ENCODE measurements around the gene SLC5A10. TPM values are rescaled to one million over a fixed set of nuclear protein-coding genes. Genes with fewer than 3 reads are reported as not detected.

The SLC5A10 gene
- polyA plus RNA-seq, 1 of the 3 experiments (the other 2 are of a cell fraction): not detected

GRCh38 chr17:18947866-18948265 is 4.1 kb upstream of the SLC5A10 start:
- no peaks in the 10 kb centered on the region for H3K36me3 ChIP-seq (replicated peaks in 1 of 2; ENCODE audit: control insufficient read depth in 1 of 2, insufficient read depth in 2 of 2, low read length in 1 of 2)
- POLR2A ChIA-PET: no interaction called here
- H3K9me2 ChIP-seq: no peaks in the 10 kb centered on the region
- no peak for TF ChIP-seq FOXJ3 (CRISPR knock-in tag; IDR thresholded peaks at IDR 0.05)
- no peak for TF ChIP-seq USF2 (IDR thresholded peaks at IDR 0.05; ENCODE audit: borderline replicate concordance, low read depth, low read length)
- no peak for TF ChIP-seq JUND (IDR thresholded peaks at IDR 0.05)
- TF ChIP-seq SIN3A (IDR thresholded peaks at IDR 0.05; ENCODE audit: borderline replicate concordance, low read depth, low read length): no peak
- no peak for TF ChIP-seq TCF12 (IDR thresholded peaks at IDR 0.05)
- no peak for TF ChIP-seq REST (IDR thresholded peaks at IDR 0.05; ENCODE audit: low read depth, low read length)
- TF ChIP-seq IRF3 (IDR thresholded peaks at IDR 0.05; ENCODE audit: low read depth, low read length): no peak
- TF ChIP-seq RAD21 (IDR thresholded peaks at IDR 0.05; ENCODE audit: low read length): no peak
- TF ChIP-seq ELF1 (IDR thresholded peaks at IDR 0.05): no peak
- no peak for TF ChIP-seq FOSL2 (IDR thresholded peaks at IDR 0.05; ENCODE audit: borderline replicate concordance, low read depth)
- no peak for TF ChIP-seq YY1 (IDR thresholded peaks at IDR 0.05; ENCODE audit: low read depth)
- TF ChIP-seq SMC3 (IDR thresholded peaks at IDR 0.05; ENCODE audit: low read depth, low read length): no peak
- TF ChIP-seq CHD2 (IDR thresholded peaks at IDR 0.05; ENCODE audit: low read length, partially characterized antibody): no peak
- no peak for TF ChIP-seq MXI1 (IDR thresholded peaks at IDR 0.05; ENCODE audit: low read depth, low read length)
- TF ChIP-seq RFX5 (IDR thresholded peaks at IDR 0.05; ENCODE audit: low read length): no peak
- no peak for TF ChIP-seq EZH2phosphoT487 (IDR thresholded peaks at IDR 0.05; ENCODE audit: borderline replicate concordance, low read depth)
- H3K27ac ChIP-seq (ENCODE audit: low read depth in 2 of 2, low read length in 1 of 2): no peak overlapping the region
- no peak overlapping the region for H3K4me2 ChIP-seq
- H3K9me3 ChIP-seq: no peaks in the 10 kb centered on the region
- no peak overlapping the region for H3K4me3 ChIP-seq (ENCODE audit: low read depth in 2 of 2, low read length in 1 of 2)
- no peaks in the 10 kb centered on the region; the same call in 1 of the 2 replicates for H3K27me3 ChIP-seq (ENCODE audit: insufficient read depth)
- DNase-seq: no peak
- H3F3A ChIP-seq (replicated peaks; ENCODE audit: insufficient read depth): no peaks in the 10 kb centered on the region
- WGBS (ENCODE audit: low lambda C conversion rate): 65% methylated on average over 6 of the region's 6 CpGs
- no peaks in the 10 kb centered on the region for H3K79me2 ChIP-seq (ENCODE audit: insufficient read depth)
- peaks cover 0 to 8% of the 10 kb centered on the region in 2 experiments; a peak in 1 of 4 replicates for H3K4me1 ChIP-seq (ENCODE audit: control insufficient read depth in 1 of 2, insufficient read depth in 2 of 2, low read depth in 1 of 2, low read length in 1 of 2)
- H3K9ac ChIP-seq: no peak overlapping the region
- CTCF ChIA-PET: interaction anchor here (0.7 to 2.6 kb wide), 2 partner anchors 12 to 17 kb away, joined by 3 to 26 read pairs; no protein-coding TSS in a partner anchor
- H4K20me1 ChIP-seq (ENCODE audit: insufficient read depth): no peaks in the 10 kb centered on the region
- H2AFZ ChIP-seq (ENCODE audit: low read depth): no peak overlapping the region
